HG03095 (cell line): ENCODE measurements around the gene OR10A6.

Experiments used
- ATAC-seq: cut with Tn5 transposase; IDR thresholded peaks from one replicate; pipeline ENCODE4 v1.9.1; 2021; ENCODE audit warnings: moderate library complexity; ENCODE audit not compliant: unreplicated experiment

Gene OR10A6

GRCh38 chr11:7882860-7883259 is 48.2 kb downstream of the OR10A6 start:
- ATAC-seq = no peak
